ENCODE measurements around the gene PPP1R9A. TPM values are rescaled to one million over a fixed set of nuclear protein-coding genes. Genes with fewer than 3 reads are reported as not detected.

The PPP1R9A gene
- total RNA-seq, 1 experiment from 2014 or later: 5.9 TPM

DNA sequence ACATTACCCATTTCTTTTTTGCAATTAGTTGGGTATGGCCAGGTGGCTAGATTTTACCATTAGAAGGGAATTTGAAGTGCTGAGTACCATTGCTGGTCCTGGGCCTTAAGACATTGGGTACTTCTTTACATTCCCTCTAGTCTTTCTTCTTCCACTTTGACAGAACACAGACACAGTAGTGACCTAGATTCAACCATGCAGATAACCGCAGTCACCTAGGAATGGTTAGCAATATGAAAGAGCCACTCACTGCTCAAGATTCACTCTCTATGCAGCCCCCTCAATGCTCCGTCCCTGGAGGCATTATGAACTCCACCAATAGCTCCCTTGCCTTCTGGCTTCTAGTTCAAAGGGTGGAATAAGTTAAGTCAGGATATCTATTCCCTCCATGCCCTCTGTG is 433.1 kb downstream of the PPP1R9A start:
- Histone ChIP-seq H3K27me3 (ENCODE audit: low read length) (no peaks in the 10 kb centered on the region), H2AFZ (ENCODE audit: low read length) (no peak overlapping the region), H3K9me2 (replicated peaks; ENCODE audit: low read length) (no peaks in the 10 kb centered on the region), H3K4me2 (ENCODE audit: low read length) (no peak overlapping the region), H3K36me3 (ENCODE audit: low read depth, low read length) (no peaks in the 10 kb centered on the region), H3K27ac (ENCODE audit: low read length) (no peak overlapping the region), H3K79me2 (ENCODE audit: low read length) (no peaks in the 10 kb centered on the region), H3K4me1 (ENCODE audit: insufficient read depth, low read length) (peaks cover 2% of the 10 kb centered on the region; the same call in 1 of the 2 replicates), H3K9ac (ENCODE audit: low read length) (no peak overlapping the region), H4K20me1 (ENCODE audit: low read length) (no peaks in the 10 kb centered on the region), H3K4me3 (ENCODE audit: low read length) (no peak overlapping the region), H3F3A (ENCODE audit: low read length, unreplicated experiment) (no peaks in the 10 kb centered on the region), H3K9me3 (ENCODE audit: low read length) (no peaks in the 10 kb centered on the region)
- no peak for ATAC-seq
- intact Hi-C loops (cut with micrococcal nuclease): no loop called here
- BruUV-seq (replicated peaks): no TSS peak
- ChIA-PET CTCF (no interaction called here), POLR2A (ENCODE audit: unreplicated experiment) (no interaction called here)
- DNase-seq: no peak
- no peak for TF ChIP-seq EZH2 (IDR thresholded peaks at IDR 0.05; ENCODE audit: low read length, unreplicated experiment)
- TF ChIP-seq EZH2phosphoT487 (IDR thresholded peaks at IDR 0.05; ENCODE audit: borderline replicate concordance, low read length): no peak
- TF ChIP-seq, protein P1, sequence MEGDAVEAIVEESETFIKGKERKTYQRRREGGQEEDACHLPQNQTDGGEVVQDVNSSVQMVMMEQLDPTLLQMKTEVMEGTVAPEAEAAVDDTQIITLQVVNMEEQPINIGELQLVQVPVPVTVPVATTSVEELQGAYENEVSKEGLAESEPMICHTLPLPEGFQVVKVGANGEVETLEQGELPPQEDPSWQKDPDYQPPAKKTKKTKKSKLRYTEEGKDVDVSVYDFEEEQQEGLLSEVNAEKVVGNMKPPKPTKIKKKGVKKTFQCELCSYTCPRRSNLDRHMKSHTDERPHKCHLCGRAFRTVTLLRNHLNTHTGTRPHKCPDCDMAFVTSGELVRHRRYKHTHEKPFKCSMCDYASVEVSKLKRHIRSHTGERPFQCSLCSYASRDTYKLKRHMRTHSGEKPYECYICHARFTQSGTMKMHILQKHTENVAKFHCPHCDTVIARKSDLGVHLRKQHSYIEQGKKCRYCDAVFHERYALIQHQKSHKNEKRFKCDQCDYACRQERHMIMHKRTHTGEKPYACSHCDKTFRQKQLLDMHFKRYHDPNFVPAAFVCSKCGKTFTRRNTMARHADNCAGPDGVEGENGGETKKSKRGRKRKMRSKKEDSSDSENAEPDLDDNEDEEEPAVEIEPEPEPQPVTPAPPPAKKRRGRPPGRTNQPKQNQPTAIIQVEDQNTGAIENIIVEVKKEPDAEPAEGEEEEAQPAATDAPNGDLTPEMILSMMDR (conservative IDR thresholded peaks at IDR 0.05; ENCODE audit: low read depth, low read length): no peak

DNA sequence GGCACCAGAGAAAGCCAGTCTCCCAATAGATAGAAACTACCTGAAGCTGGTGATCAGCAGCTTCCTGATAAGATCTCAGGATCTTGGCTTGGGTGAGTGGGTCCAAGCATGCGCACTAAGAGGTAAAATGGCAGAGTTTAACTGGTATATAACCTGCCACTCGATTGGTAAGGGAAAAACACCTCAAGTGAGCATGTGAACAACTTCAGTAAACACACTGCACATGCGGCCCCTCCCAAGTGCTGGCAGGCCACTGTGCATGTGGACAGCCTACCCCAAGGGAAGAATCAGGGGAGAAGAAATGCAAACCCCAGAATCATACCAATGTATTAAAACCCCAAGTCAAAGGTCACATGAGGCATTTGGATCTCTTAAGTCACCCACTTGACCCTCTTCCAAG is 434.6 kb downstream of the PPP1R9A start:
- no peaks in the 10 kb centered on the region for H3K9me3 ChIP-seq (ENCODE audit: low read length)
- intact Hi-C loops (cut with micrococcal nuclease): no loop called here
- no peaks in the 10 kb centered on the region for H3K9me2 ChIP-seq (replicated peaks; ENCODE audit: low read length)
- no peak overlapping the region for H3K4me3 ChIP-seq (ENCODE audit: low read length)
- no peaks in the 10 kb centered on the region for H3K79me2 ChIP-seq (ENCODE audit: low read length)
- no peaks in the 10 kb centered on the region for H3F3A ChIP-seq (ENCODE audit: low read length, unreplicated experiment)
- H4K20me1 ChIP-seq (ENCODE audit: low read length): no peaks in the 10 kb centered on the region
- DNase-seq: no peak
- H3K9ac ChIP-seq (ENCODE audit: low read length): no peak overlapping the region
- H3K4me2 ChIP-seq (ENCODE audit: low read length): no peak overlapping the region
- no peak overlapping the region for H2AFZ ChIP-seq (ENCODE audit: low read length)
- CTCF ChIA-PET: no interaction called here
- no peaks in the 10 kb centered on the region for H3K36me3 ChIP-seq (ENCODE audit: low read depth, low read length)
- POLR2A ChIA-PET (ENCODE audit: unreplicated experiment): no interaction called here
- H3K27me3 ChIP-seq (ENCODE audit: low read length): no peaks in the 10 kb centered on the region
- H3K27ac ChIP-seq (ENCODE audit: low read length): no peak overlapping the region
- no peak for ATAC-seq
- BruUV-seq (replicated peaks): no TSS peak
- H3K4me1 ChIP-seq (ENCODE audit: insufficient read depth, low read length): no peaks in the 10 kb centered on the region
- no peak for TF ChIP-seq EZH2phosphoT487 (IDR thresholded peaks at IDR 0.05; ENCODE audit: borderline replicate concordance, low read length)

DNA sequence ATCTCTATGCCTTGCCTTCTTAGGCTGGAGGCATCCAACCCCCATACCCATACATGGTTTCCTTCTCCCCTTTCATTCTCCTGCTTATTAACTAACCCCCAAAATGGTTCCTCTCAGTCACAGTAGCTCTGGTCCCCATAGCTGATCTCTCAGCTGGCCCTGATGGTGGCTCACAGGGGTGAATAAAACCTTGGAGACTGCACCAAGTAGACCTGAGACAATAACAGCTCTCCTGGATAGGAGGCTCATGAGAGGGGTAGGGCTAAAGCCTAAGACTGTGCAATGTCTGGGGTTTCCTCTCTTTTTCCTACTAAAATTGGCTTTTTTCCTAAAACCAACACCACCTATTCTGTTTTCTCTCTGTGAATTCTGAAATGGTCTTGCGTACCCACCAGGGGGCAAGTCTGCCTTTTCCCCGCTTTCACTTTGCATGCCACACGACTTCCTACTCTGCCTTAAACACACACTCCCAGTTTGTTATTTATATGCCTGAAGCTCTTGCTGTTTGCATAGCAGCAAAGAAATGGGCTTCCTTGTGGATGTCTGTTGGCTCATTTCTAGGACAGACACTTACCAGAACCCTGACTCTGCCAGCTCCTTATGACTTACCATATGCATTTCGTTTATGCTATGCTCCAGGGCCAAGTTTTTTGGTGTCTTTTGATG is 435.4 kb downstream of the PPP1R9A start:
- Histone ChIP-seq H3K9ac (ENCODE audit: low read length) (no peak overlapping the region), H3K27me3 (ENCODE audit: low read length) (no peaks in the 10 kb centered on the region), H3K4me1 (ENCODE audit: insufficient read depth, low read length) (no peaks in the 10 kb centered on the region), H3K27ac (ENCODE audit: low read length) (no peak overlapping the region), H4K20me1 (ENCODE audit: low read length) (no peaks in the 10 kb centered on the region), H3K79me2 (ENCODE audit: low read length) (no peaks in the 10 kb centered on the region), H3K4me2 (ENCODE audit: low read length) (no peak overlapping the region), H3K9me2 (replicated peaks; ENCODE audit: low read length) (no peaks in the 10 kb centered on the region), H3K36me3 (ENCODE audit: low read depth, low read length) (no peaks in the 10 kb centered on the region), H3K9me3 (ENCODE audit: low read length) (no peaks in the 10 kb centered on the region), H3K4me3 (ENCODE audit: low read length) (no peak overlapping the region), H2AFZ (ENCODE audit: low read length) (no peak overlapping the region), H3F3A (ENCODE audit: low read length, unreplicated experiment) (no peaks in the 10 kb centered on the region)
- CTCF ChIA-PET: no interaction called here
- no TSS peak for BruUV-seq (replicated peaks)
- POLR2A ChIA-PET (ENCODE audit: unreplicated experiment): no interaction called here
- no peak for ATAC-seq
- no peak for DNase-seq
- intact Hi-C loops (cut with micrococcal nuclease): no loop called here
- no peak for TF ChIP-seq EZH2 (IDR thresholded peaks at IDR 0.05; ENCODE audit: low read length, unreplicated experiment)
- TF ChIP-seq, protein P1 (conservative IDR thresholded peaks at IDR 0.05; ENCODE audit: low read depth, low read length): 0 out of 2 replicates have a peak, but pooled peaks have one; percentile 12

Data from PC-3 (cell line).